ENCODE data around the gene HES7. TPM values are rescaled to one million over a fixed set of nuclear protein-coding genes. Genes with fewer than 3 reads are reported as not detected.

The HES7 gene
- polyA plus RNA-seq, 2 of the 4 experiments (the other 2 are of a cell fraction), result 0.56 to 0.72 TPM

- FAIRE-seq, result no peak
- CTCF ChIA-PET, result interaction anchor here (0.8 to 7.5 kb wide), 6 partner anchors 9 to 90 kb away, joined by 3 to 116 read pairs (median 6); partner anchors contain the start of genes ALOXE3 and HES7
These were observed 40.3 kb upstream of the HES7 start for GRCh38 chr17:8163978-8164814.

GRCh38 chr17:8162997-8163977 is 39.4 kb upstream of the HES7 start:
- H3K27ac ChIP-seq, result peak overlapping the region; percentile 92 to 98
- CTCF ChIA-PET, result interaction anchor here (0.6 to 19.5 kb wide), 7 partner anchors 10 to 89 kb away, joined by 3 to 601 read pairs (median 6); partner anchors contain the start of genes ALOXE3 and HES7
- ATAC-seq (peak; percentile 39 to 52), FAIRE-seq (no peak), DNase-seq (ENCODE audit: low read depth in 1 of 2, low spot score in 1 of 2) (peak in 1 of 2 experiments; percentile 46)
- peaks cover 38% of the 10 kb centered on the region for H3K4me1 ChIP-seq
- POLR2A ChIA-PET, result interaction anchor here (0.6 to 1.5 kb wide), 4 partner anchors 10 to 284 kb away, joined by 3 to 22 read pairs (median 3); no protein-coding TSS in a partner anchor
- peak overlapping the region; percentile 65 for H3K4me3 ChIP-seq
- no peaks in the 10 kb centered on the region for H3K9me3 ChIP-seq
- WGBS (ENCODE audit: missing lambda C conversion rate), result 26% methylated on average over 22 of the region's 55 CpGs
- peak overlapping the region; percentile 85 for H3K4me2 ChIP-seq
- no peak for TF ChIP-seq ZC3H11A (IDR thresholded peaks at IDR 0.05)
- no peak for TF ChIP-seq HDAC2 (IDR thresholded peaks at IDR 0.05)
- no peak for TF ChIP-seq NPAS2 (CRISPR knock-in tag; IDR thresholded peaks at IDR 0.05; ENCODE audit: borderline replicate concordance)
- no peak for TF ChIP-seq CBX2 (IDR thresholded peaks at IDR 0.05; ENCODE audit: borderline replicate concordance, low read depth)
- no peak for TF ChIP-seq PBX3 (IDR thresholded peaks at IDR 0.05)
- TF ChIP-seq JUN (IDR thresholded peaks at IDR 0.05), result peak; percentile 20 to 74; a peak in 3 of 5 replicates
- TF ChIP-seq FOXS1 (CRISPR knock-in tag; IDR thresholded peaks at IDR 0.05), result no peak
- no peak for TF ChIP-seq NR3C1 (IDR thresholded peaks at IDR 0.05)
- TF ChIP-seq CHD2 (IDR thresholded peaks at IDR 0.05; ENCODE audit: low read length, partially characterized antibody), result no peak
- no peak for TF ChIP-seq MYC (IDR thresholded peaks at IDR 0.05; ENCODE audit: borderline replicate concordance, low read length)
- TF ChIP-seq MAFK (IDR thresholded peaks at IDR 0.05; ENCODE audit: partially characterized antibody), result no peak
- TF ChIP-seq HMGXB4 (CRISPR knock-in tag; IDR thresholded peaks at IDR 0.05; ENCODE audit: borderline replicate concordance), result no peak
- TF ChIP-seq NFE2L2 (conservative IDR thresholded peaks at IDR 0.05; ENCODE audit: low read length), result no peak
- peak; percentile 18; the same call in 1 of the 3 replicates for TF ChIP-seq BCL3 (IDR thresholded peaks at IDR 0.05)
- TF ChIP-seq EP300 (IDR thresholded peaks at IDR 0.05), result no peak
- TF ChIP-seq ATOH8 (CRISPR knock-in tag; IDR thresholded peaks at IDR 0.05; ENCODE audit: low read depth), result no peak
- TF ChIP-seq EHMT2 (IDR thresholded peaks at IDR 0.05; ENCODE audit: low read depth), result no peak
- TF ChIP-seq HOXB13 (CRISPR knock-in tag; IDR thresholded peaks at IDR 0.05; ENCODE audit: low read depth), result no peak
- peak in 1 of 2 experiments; percentile 63; a peak in 1 of 4 replicates for TF ChIP-seq CEBPB (IDR thresholded peaks at IDR 0.05)
- TF ChIP-seq JUNB (IDR thresholded peaks at IDR 0.05), result no peak
- no peak for TF ChIP-seq FOSB (CRISPR knock-in tag; IDR thresholded peaks at IDR 0.05)
- TF ChIP-seq HEYL (CRISPR knock-in tag; IDR thresholded peaks at IDR 0.05), result no peak
- TF ChIP-seq CHD4 (IDR thresholded peaks at IDR 0.05; ENCODE audit: borderline replicate concordance), result no peak
- no peak for TF ChIP-seq TP53 (CRISPR knock-in tag; IDR thresholded peaks at IDR 0.05)
- no peak for TF ChIP-seq ZFP36 (IDR thresholded peaks at IDR 0.05; ENCODE audit: borderline replicate concordance, partially characterized antibody)

More at GRCh38 chr17:8163978-8164814, 40.3 kb upstream of the HES7 start:
- peak; percentile 48 to 76 for DNase-seq (ENCODE audit: low read depth in 1 of 2, low spot score in 1 of 2)
- ATAC-seq, result peak; percentile 33 to 57; a peak in 5 of 6 replicates
- TF ChIP-seq POLR2AphosphoS2 (conservative IDR thresholded peaks at IDR 0.05; ENCODE audit: low read length) (no peak), JUN (IDR thresholded peaks at IDR 0.05) (0 out of 5 replicates have a peak, but pooled peaks of 1 of the 2 experiments have one; percentile 49), MAX (IDR thresholded peaks at IDR 0.05) (0 out of 2 replicates have a peak, but pooled peaks have one; percentile 35)
- Histone ChIP-seq H3K4me3 (no peak overlapping the region), H3K9me3 (no peaks in the 10 kb centered on the region), H3K4me2 (peak overlapping the region; percentile 85), H3K27ac (peak overlapping the region; percentile 92 to 98), H3K4me1 (peaks cover 34% of the 10 kb centered on the region)
- 26% methylated on average over 11 of the region's 13 CpGs for WGBS (ENCODE audit: missing lambda C conversion rate)
- POLR2A ChIA-PET, result interaction anchor here (0.6 to 1.5 kb wide), 3 partner anchors 9 to 285 kb away, joined by 3 to 22 read pairs (median 3); no protein-coding TSS in a partner anchor

Data from A549 (cell line).